Astrocyte of the cerebellum (primary cell): ENCODE results near the gene RBPJL.

ENCODE experiments used
- DNase-seq: peaks from one replicate; pipeline ENCODE4 v3.0.0-alpha.2; 2011; ENCODE audit warnings: low read depth
- H3K4me3 ChIP-seq: 2 replicates; pipeline ENCODE4 v1.5.1; 2011; ENCODE audit warnings: mild to moderate bottlenecking, low read depth, low read length, moderate library complexity
- in situ Hi-C: cut with HindIII; loops from 2 replicates; pipeline ENCODE4 v1.10.0; 2017; ENCODE audit warnings: low sequenced_read_pairs
- TF ChIP-seq, protein P1 (sequence below): IDR thresholded peaks from 2 replicates; pipeline ENCODE4 v1.5.1; 2012; ENCODE audit warnings: low read length, low read depth, moderate library complexity, mild to moderate bottlenecking; ENCODE audit errors: missing control alignments

RBPJL gene

DNA sequence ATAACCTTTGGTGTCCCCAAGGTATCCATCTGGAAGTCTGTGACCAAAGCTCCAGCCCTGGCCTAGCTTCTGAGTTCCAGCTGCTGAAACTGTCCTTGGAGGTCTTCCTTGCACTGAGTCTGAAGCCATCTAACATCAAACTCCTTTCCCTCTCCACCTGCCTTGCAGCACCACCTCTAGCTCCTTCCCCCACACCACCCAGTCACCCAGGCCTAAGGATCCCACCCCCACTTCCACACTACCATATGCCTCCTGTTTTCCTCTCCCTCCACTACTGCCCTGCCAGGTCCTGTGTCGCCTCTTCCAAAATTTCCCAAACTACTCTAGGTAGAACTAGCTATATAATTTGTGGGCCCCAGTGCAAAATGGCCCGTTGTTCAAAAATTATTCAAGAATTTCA, 12.3 kb downstream of the RBPJL start:
- in situ Hi-C loops: no loop called here
- no peak overlapping the region for H3K4me3 ChIP-seq
- TF ChIP-seq, protein P1, sequence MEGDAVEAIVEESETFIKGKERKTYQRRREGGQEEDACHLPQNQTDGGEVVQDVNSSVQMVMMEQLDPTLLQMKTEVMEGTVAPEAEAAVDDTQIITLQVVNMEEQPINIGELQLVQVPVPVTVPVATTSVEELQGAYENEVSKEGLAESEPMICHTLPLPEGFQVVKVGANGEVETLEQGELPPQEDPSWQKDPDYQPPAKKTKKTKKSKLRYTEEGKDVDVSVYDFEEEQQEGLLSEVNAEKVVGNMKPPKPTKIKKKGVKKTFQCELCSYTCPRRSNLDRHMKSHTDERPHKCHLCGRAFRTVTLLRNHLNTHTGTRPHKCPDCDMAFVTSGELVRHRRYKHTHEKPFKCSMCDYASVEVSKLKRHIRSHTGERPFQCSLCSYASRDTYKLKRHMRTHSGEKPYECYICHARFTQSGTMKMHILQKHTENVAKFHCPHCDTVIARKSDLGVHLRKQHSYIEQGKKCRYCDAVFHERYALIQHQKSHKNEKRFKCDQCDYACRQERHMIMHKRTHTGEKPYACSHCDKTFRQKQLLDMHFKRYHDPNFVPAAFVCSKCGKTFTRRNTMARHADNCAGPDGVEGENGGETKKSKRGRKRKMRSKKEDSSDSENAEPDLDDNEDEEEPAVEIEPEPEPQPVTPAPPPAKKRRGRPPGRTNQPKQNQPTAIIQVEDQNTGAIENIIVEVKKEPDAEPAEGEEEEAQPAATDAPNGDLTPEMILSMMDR: no peak
- DNase-seq: no peak

DNA sequence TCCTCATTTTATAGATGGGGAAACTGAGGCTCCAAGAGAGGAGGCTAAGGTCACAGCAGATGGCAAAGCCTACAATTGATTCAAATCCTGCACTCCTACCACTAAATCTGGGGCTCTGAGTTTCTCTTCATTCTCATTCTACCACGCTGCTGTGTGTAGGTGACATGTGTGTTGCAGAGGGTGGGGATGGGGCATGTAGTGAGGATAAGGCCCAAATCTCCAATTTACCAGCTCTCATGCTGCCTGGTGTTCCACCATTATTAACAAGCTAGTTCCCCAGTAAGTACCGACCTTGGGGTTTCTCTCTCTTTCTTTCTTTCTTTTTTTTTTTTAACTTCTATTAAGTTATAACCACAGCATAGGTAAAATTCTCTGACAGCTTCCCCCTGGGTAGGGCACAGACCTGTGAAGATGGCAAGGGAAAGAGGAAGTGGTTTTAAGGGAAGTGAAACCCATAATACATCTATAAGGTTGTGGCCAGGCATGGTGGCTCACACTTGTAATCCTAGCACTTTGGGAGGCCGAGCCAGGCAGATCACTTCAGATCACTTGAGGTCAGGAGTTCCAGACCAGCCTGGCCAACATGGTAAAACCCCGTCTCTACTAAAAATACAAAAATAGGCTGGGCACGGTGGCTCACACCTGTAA, 14.4 kb downstream of the RBPJL start:
- no peak for DNase-seq
- in situ Hi-C loops: no loop called here
- H3K4me3 ChIP-seq: no peak overlapping the region
- TF ChIP-seq, protein P1: no peak

DNA sequence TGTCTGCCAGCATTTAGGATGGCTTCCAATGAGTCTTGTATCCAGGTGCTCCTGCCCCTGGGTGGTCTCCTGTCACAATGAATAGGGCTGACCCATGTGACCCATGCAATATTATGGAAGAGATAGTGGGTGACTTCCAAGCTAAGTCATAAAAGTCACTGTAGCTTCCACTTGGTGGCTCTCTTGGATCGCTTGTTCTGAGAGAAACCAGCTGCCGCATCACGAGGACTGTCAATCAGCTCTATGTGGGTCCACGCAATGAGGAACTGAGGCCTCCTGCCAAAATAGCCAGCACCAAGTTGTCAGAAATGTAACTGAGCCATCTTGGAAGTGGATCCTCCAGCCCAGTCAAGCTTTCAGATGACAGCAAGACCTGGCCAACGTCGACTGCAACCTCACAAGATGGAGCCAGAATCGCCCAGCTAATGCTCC, 16.3 kb downstream of the RBPJL start:
- in situ Hi-C loops: no loop called here
- no peak for DNase-seq
- no peak overlapping the region for H3K4me3 ChIP-seq
- TF ChIP-seq, protein P1: no peak

DNA sequence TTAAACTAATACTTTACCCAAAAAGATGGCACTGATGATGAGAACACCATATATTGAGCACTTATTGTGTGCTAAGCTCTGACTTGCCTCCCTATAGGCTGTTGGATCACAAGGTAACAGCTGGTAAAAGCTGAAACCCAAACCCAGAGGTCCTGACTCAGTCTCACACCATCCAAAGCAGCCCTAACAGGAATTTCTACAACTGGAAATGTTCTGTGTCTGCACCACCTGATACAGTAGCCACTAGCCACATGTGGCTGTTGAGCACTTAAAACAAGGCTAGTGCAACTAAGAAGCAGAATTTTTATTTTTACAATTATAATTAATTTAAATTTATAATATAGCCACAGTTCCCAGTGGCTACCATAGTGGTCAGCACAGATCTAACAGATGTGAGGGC, 17.1 kb downstream of the RBPJL start:
- DNase-seq: no peak
- TF ChIP-seq, protein P1: no peak
- in situ Hi-C loops: no loop called here
- no peak overlapping the region for H3K4me3 ChIP-seq

DNA sequence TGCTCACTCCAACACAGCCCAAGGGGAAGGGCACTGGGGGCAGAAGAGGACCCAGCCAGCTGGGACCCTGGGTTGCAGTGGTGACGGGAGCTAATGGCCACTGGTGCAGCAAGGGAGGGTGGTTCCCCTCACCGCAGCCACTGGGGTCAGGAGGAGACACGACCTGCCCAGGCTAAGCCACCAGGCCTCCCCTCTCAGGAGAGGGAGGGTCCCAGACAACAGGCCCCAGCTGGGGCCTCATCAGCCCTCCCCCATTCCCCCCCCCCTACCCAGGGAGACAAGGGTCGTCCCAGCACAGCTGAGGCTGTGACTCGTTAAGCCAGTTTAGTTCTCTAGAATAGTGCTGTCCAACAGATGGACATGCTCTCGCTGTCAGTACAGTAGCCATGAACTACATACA, 18.7 kb downstream of the RBPJL start:
- DNase-seq: no peak
- H3K4me3 ChIP-seq: no peak overlapping the region
- in situ Hi-C loops: loop anchor here (5.0 kb wide), 1 partner anchor 447 kb away; no protein-coding TSS in a partner anchor
- TF ChIP-seq, protein P1: no peak

DNA sequence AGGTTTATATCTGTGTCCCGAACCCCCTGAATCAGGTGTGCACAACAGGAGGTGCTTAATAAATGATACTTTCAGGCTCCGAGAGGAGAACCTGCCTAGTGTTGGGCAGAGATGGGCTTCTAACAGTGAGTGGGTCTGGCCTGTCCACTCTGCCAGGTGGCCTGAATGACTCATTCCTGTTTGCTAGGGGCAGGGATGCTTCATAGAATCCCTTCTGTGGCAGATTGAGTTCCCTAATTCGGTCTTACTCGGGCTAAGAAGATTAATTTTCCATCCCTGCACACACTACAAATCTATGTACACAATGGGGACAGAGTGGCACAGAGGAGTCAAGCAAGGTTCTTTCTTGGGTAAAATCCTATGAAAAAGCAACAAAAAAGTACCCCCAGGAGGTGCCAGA, 21.8 kb downstream of the RBPJL start:
- H3K4me3 ChIP-seq: no peak overlapping the region
- no peak for DNase-seq
- TF ChIP-seq, protein P1: no peak
- in situ Hi-C loops: loop anchor here (5.0 kb wide), 1 partner anchor 444 kb away; no protein-coding TSS in a partner anchor
